Stimulated activated CD8-positive, alpha-beta memory T cell treated with anti-CD3 and anti-CD28 coated beads, Interleukin-4, amount 100 ng/mL, for 4 hours (primary cell): ENCODE measurements around the gene NRBF2.
"Not testable (repeated sequence)": the region's sequence is repeated elsewhere in the genome, so short reads cannot be mapped to it uniquely, and the experiment has no call there.

Experiments used
- DNase-seq, 2 donors: peaks; one replicate each; pipeline ENCODE4 v3.0.0-alpha.2; 2020; ENCODE audit warnings: low read depth in 2 of 2, low spot score in 1 of 2

Gene NRBF2

GRCh38 chr10:63133056-63133820, at the start of gene NRBF2:
Gene NRBF2, plus strand, starts transcription at chr10:63133328. Its CDS starts 143 bp downstream, at chr10:63133471.
- peak; percentile 89 to 95 for DNase-seq

- DNase-seq, result not testable (repeated sequence)
Observed at GRCh38 chr10:63083406-63083805, 49.7 kb upstream of the NRBF2 start.

GRCh38 chr10:63083904-63084689, 49.0 kb upstream of the NRBF2 start:
- peak in 1 of 2 donors; percentile 13 for DNase-seq

GRCh38 chr10:63084690-63085382, 48.3 kb upstream of the NRBF2 start:
- no peak for DNase-seq

- DNase-seq, result no peak
Observed at GRCh38 chr10:63093227-63093626, 39.9 kb upstream of the NRBF2 start.

GRCh38 chr10:63094405-63094804, 38.7 kb upstream of the NRBF2 start:
- DNase-seq, result no peak

GRCh38 chr10:63094881-63095280, 38.2 kb upstream of the NRBF2 start:
- no peak for DNase-seq

GRCh38 chr10:63099734-63100133, 33.4 kb upstream of the NRBF2 start:
- DNase-seq, result no peak

- DNase-seq, result not testable (repeated sequence)
Observed at GRCh38 chr10:63101091-63101490, 32.0 kb upstream of the NRBF2 start.

- DNase-seq, result not testable (repeated sequence)
Observed at GRCh38 chr10:63102279-63102883, 30.7 kb upstream of the NRBF2 start.

- DNase-seq, result not testable (repeated sequence)
Observed at GRCh38 chr10:63103178-63103577, 29.9 kb upstream of the NRBF2 start.

GRCh38 chr10:63103971-63104409, 29.1 kb upstream of the NRBF2 start:
- peak in 1 of 2 donors; percentile 1 for DNase-seq

GRCh38 chr10:63105225-63106110, 27.7 kb upstream of the NRBF2 start:
- DNase-seq, result no peak

- no peak for DNase-seq
Observed at GRCh38 chr10:63106111-63106755, 26.9 kb upstream of the NRBF2 start.

- DNase-seq, result no peak
Observed at GRCh38 chr10:63107943-63108437, 25.1 kb upstream of the NRBF2 start.

- no peak for DNase-seq
Observed at GRCh38 chr10:63110940-63111339, 22.2 kb upstream of the NRBF2 start.

GRCh38 chr10:63114031-63114814, 18.9 kb upstream of the NRBF2 start:
- no peak for DNase-seq

GRCh38 chr10:63115732-63116383, 17.3 kb upstream of the NRBF2 start:
- no peak for DNase-seq
